ENCODE measurements around the gene SEC23B. TPM values are rescaled to one million over a fixed set of nuclear protein-coding genes. Genes with fewer than 3 reads are reported as not detected.

Gene SEC23B
- total and polyA plus RNA-seq, 2 of the 13 experiments (the other 11 are each of a cell fraction or from before 2014, with no cell fraction given), result 114 to 120 TPM

DNA sequence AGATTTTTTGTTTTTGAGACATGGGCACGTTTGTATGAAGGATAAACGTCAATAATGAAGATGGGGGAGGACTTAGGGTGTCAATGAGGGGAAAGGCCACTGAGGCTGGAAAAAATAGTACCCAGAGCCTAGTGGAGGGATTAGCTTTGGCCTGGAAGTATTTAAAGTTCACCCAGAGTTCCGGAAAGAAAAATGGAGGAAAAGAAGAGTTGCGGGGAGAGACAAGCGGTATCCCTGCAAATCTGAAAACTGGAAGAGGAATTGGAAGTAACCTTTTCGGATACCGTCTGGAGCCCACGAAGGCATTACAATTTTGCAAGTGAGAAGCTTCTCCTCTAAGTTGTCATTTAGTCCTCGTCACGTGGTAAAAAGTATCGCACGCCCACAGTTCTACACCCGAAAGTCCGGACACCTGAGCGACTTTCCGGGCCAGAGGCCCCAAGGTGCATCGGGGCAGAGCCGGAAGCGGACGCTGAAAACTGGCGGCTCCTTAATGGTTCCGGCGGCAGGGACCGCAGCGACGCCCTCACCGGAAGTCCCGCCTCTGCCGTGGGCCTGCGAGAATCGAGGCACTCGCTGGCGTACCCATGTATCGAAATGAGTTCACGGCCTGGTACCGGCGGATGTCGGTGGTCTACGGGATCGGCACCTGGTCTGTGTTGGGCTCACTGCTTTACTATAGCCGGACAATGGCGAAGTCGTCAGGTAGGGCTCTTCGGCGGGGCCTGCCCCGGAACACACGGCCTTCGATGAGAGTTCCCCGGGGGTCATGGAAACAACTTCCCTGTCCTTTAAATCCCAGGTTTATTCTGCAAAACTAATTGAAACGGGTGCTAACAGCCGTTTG lies 59.4 kb downstream of the SEC23B start, which contains the start of gene SMIM26 (continued):
- TF ChIP-seq ZC3H4 (CRISPR knock-in tag; IDR thresholded peaks at IDR 0.05; ENCODE audit: borderline replicate concordance), result peak; percentile 3
- peak; percentile 97 for TF ChIP-seq ZBTB20 (CRISPR knock-in tag; IDR thresholded peaks at IDR 0.05; ENCODE audit: borderline replicate concordance, low read depth)
- peak; percentile 85; the same call in 1 of the 2 replicates for TF ChIP-seq XBP1 (CRISPR knock-in tag; IDR thresholded peaks at IDR 0.05)
- TF ChIP-seq, protein P1, sequence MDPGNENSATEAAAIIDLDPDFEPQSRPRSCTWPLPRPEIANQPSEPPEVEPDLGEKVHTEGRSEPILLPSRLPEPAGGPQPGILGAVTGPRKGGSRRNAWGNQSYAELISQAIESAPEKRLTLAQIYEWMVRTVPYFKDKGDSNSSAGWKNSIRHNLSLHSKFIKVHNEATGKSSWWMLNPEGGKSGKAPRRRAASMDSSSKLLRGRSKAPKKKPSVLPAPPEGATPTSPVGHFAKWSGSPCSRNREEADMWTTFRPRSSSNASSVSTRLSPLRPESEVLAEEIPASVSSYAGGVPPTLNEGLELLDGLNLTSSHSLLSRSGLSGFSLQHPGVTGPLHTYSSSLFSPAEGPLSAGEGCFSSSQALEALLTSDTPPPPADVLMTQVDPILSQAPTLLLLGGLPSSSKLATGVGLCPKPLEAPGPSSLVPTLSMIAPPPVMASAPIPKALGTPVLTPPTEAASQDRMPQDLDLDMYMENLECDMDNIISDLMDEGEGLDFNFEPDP (CRISPR knock-in tag; conservative IDR thresholded peaks at IDR 0.05), result peak; percentile 73; the same call in 1 of the 2 replicates
- TF ChIP-seq TBX2 (CRISPR knock-in tag; IDR thresholded peaks at IDR 0.05; ENCODE audit: borderline replicate concordance), result peak; percentile 91
- TF ChIP-seq, protein P2, sequence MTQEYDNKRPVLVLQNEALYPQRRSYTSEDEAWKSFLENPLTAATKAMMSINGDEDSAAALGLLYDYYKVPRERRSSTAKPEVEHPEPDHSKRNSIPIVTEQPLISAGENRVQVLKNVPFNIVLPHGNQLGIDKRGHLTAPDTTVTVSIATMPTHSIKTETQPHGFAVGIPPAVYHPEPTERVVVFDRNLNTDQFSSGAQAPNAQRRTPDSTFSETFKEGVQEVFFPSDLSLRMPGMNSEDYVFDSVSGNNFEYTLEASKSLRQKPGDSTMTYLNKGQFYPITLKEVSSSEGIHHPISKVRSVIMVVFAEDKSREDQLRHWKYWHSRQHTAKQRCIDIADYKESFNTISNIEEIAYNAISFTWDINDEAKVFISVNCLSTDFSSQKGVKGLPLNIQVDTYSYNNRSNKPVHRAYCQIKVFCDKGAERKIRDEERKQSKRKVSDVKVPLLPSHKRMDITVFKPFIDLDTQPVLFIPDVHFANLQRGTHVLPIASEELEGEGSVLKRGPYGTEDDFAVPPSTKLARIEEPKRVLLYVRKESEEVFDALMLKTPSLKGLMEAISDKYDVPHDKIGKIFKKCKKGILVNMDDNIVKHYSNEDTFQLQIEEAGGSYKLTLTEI (CRISPR knock-in tag; conservative IDR thresholded peaks at IDR 0.05), result no peak
- TF ChIP-seq THAP11 (CRISPR knock-in tag; IDR thresholded peaks at IDR 0.05), result peak; percentile 96
- TF ChIP-seq, protein P3, sequence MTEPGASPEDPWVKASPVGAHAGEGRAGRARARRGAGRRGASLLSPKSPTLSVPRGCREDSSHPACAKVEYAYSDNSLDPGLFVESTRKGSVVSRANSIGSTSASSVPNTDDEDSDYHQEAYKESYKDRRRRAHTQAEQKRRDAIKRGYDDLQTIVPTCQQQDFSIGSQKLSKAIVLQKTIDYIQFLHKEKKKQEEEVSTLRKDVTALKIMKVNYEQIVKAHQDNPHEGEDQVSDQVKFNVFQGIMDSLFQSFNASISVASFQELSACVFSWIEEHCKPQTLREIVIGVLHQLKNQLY (CRISPR knock-in tag; IDR thresholded peaks at IDR 0.05), result peak; percentile 78
- no peak for TF ChIP-seq PAWR (CRISPR knock-in tag; IDR thresholded peaks at IDR 0.05; ENCODE audit: borderline replicate concordance)
- TF ChIP-seq ZNF225 (CRISPR knock-in tag; IDR thresholded peaks at IDR 0.05), result peak; percentile 99
- no peak for TF ChIP-seq ZNF570 (CRISPR knock-in tag; IDR thresholded peaks at IDR 0.05; ENCODE audit: borderline replicate concordance)
- TF ChIP-seq, protein P4, sequence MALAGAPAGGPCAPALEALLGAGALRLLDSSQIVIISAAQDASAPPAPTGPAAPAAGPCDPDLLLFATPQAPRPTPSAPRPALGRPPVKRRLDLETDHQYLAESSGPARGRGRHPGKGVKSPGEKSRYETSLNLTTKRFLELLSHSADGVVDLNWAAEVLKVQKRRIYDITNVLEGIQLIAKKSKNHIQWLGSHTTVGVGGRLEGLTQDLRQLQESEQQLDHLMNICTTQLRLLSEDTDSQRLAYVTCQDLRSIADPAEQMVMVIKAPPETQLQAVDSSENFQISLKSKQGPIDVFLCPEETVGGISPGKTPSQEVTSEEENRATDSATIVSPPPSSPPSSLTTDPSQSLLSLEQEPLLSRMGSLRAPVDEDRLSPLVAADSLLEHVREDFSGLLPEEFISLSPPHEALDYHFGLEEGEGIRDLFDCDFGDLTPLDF (CRISPR knock-in tag; IDR thresholded peaks at IDR 0.05), result peak; percentile 91
- TF ChIP-seq, protein P5, sequence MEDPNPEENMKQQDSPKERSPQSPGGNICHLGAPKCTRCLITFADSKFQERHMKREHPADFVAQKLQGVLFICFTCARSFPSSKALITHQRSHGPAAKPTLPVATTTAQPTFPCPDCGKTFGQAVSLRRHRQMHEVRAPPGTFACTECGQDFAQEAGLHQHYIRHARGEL (CRISPR knock-in tag; IDR thresholded peaks at IDR 0.05), result no peak
- peak; percentile 98 for TF ChIP-seq NR2C2 (CRISPR knock-in tag; IDR thresholded peaks at IDR 0.05; ENCODE audit: borderline replicate concordance)
- peak; percentile 84 for TF ChIP-seq ISL2 (CRISPR knock-in tag; IDR thresholded peaks at IDR 0.05)
- TF ChIP-seq SKI (IDR thresholded peaks at IDR 0.05; ENCODE audit: partially characterized antibody), result no peak
- TF ChIP-seq SIN3A (IDR thresholded peaks at IDR 0.05; ENCODE audit: borderline replicate concordance, low read depth, low read length), result peak; percentile 40
- TF ChIP-seq SOX6 (IDR thresholded peaks at IDR 0.05), result no peak
- TF ChIP-seq SOX6 (CRISPR knock-in tag; IDR thresholded peaks at IDR 0.05), result peak; percentile 85
- peak; percentile 80 for TF ChIP-seq TBX3 (IDR thresholded peaks at IDR 0.05; ENCODE audit: borderline replicate concordance)
- peak; percentile 79; the same call in 1 of the 2 replicates for TF ChIP-seq ZSCAN21 (CRISPR knock-in tag; IDR thresholded peaks at IDR 0.05; ENCODE audit: borderline replicate concordance)
- no peak for TF ChIP-seq FOSL1 (CRISPR knock-in tag; IDR thresholded peaks at IDR 0.05; ENCODE audit: borderline replicate concordance)
- TF ChIP-seq, protein P6, sequence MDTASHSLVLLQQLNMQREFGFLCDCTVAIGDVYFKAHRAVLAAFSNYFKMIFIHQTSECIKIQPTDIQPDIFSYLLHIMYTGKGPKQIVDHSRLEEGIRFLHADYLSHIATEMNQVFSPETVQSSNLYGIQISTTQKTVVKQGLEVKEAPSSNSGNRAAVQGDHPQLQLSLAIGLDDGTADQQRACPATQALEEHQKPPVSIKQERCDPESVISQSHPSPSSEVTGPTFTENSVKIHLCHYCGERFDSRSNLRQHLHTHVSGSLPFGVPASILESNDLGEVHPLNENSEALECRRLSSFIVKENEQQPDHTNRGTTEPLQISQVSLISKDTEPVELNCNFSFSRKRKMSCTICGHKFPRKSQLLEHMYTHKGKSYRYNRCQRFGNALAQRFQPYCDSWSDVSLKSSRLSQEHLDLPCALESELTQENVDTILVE (CRISPR knock-in tag; IDR thresholded peaks at IDR 0.05), result peak; percentile 85
